ENCODE results near the gene PPIP5K2. TPM values are rescaled to one million over a fixed set of nuclear protein-coding genes. Genes with fewer than 3 reads are reported as not detected.

PPIP5K2 gene
- total and polyA plus RNA-seq, 10 donors: 22.3 to 79.8 (median 63.5) TPM

DNA sequence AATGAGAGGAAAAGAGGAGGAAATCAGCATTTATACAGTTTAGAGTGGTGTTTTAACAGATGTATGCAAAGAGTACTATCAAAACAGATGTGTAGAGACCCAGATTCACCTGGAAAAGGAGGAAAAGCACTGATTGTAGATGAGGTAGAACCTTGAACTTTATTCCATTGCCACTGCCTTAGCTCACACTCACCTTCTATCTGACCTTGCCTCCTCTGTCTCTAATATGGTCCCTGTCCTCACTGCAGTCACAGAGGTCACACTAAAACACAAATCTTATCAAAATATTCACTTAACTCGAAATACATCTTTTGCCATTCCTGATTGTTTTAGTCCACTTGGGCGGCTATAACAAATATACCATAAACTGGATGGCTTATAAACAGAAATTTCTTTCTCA lies 7.2 kb upstream of the PPIP5K2 start:
- H3K27ac ChIP-seq: no peak overlapping the region
- DNase-seq: no peak
- H3K27me3 ChIP-seq (replicated peaks in 1 of 7): no peaks in the 10 kb centered on the region
- 93 to 98% (median 96%) methylated on average over 2 of the region's 2 CpGs for WGBS, 5 donors
- H3K36me3 ChIP-seq: peaks cover 0 to 6% (median 0%) of the 10 kb centered on the region in 6 donors
- TF ChIP-seq POLR2A (IDR thresholded peaks at IDR 0.05) (no peak), POLR2AphosphoS5 (IDR thresholded peaks at IDR 0.05) (no peak)
- TF ChIP-seq, protein P1, sequence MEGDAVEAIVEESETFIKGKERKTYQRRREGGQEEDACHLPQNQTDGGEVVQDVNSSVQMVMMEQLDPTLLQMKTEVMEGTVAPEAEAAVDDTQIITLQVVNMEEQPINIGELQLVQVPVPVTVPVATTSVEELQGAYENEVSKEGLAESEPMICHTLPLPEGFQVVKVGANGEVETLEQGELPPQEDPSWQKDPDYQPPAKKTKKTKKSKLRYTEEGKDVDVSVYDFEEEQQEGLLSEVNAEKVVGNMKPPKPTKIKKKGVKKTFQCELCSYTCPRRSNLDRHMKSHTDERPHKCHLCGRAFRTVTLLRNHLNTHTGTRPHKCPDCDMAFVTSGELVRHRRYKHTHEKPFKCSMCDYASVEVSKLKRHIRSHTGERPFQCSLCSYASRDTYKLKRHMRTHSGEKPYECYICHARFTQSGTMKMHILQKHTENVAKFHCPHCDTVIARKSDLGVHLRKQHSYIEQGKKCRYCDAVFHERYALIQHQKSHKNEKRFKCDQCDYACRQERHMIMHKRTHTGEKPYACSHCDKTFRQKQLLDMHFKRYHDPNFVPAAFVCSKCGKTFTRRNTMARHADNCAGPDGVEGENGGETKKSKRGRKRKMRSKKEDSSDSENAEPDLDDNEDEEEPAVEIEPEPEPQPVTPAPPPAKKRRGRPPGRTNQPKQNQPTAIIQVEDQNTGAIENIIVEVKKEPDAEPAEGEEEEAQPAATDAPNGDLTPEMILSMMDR (IDR thresholded peaks at IDR 0.05 in 8 of 11, conservative IDR thresholded peaks at IDR 0.05 in 3 of 11): no peak
- intact Hi-C loops (cut with DNase I; ENCODE audit: low total_unique reads): loop anchor here (10.0 kb wide), 1 partner anchor 348 kb away; no protein-coding TSS in a partner anchor
- no peak overlapping the region for H3K4me3 ChIP-seq
- H3K4me1 ChIP-seq: peaks cover 0 to 26% (median 10%) of the 10 kb centered on the region in 6 donors
- H3K9me3 ChIP-seq: no peaks in the 10 kb centered on the region

- no peak overlapping the region for H3K4me3 ChIP-seq
- no peak overlapping the region for H3K27ac ChIP-seq
- intact Hi-C loops (cut with DNase I; ENCODE audit: low total_unique reads): loop anchor here (10.0 kb wide), 1 partner anchor 350 kb away; no protein-coding TSS in a partner anchor
- no peak for DNase-seq
- WGBS, 5 donors: 68 to 79% (median 72%) methylated on average over 2 of the region's 2 CpGs
- H3K27me3 ChIP-seq (replicated peaks in 1 of 7): no peaks in the 10 kb centered on the region
- no peaks in the 10 kb centered on the region for H3K36me3 ChIP-seq
- TF ChIP-seq, protein P1 (IDR thresholded peaks at IDR 0.05 in 8 of 11, conservative IDR thresholded peaks at IDR 0.05 in 3 of 11): no peak
- TF ChIP-seq POLR2AphosphoS5 (IDR thresholded peaks at IDR 0.05) (no peak), POLR2A (IDR thresholded peaks at IDR 0.05) (no peak)
- no peaks in the 10 kb centered on the region for H3K9me3 ChIP-seq
- peaks cover 0 to 42% (median 23%) of the 10 kb centered on the region in 6 donors for H3K4me1 ChIP-seq
Observed at GRCh38 chr5:103114440-103114839, 5.7 kb upstream of the PPIP5K2 start.

GRCh38 chr5:103117471-103117991 lies 2.6 kb upstream of the PPIP5K2 start:
- Histone ChIP-seq H3K4me1 (peaks cover 15 to 47% (median 33%) of the 10 kb centered on the region in 6 donors), H3K27me3 (replicated peaks in 1 of 7) (no peaks in the 10 kb centered on the region), H3K36me3 (no peaks in the 10 kb centered on the region), H3K27ac (no peak overlapping the region), H3K4me3 (no peak overlapping the region), H3K9me3 (no peaks in the 10 kb centered on the region)
- no peak for DNase-seq
- intact Hi-C loops (cut with DNase I; ENCODE audit: low total_unique reads): loop anchor here (10.0 kb wide), 1 partner anchor 353 kb away; no protein-coding TSS in a partner anchor
- 70 to 95% (median 82%) methylated on average over 4 of the region's 4 CpGs for WGBS, 5 donors
- TF ChIP-seq, protein P1 (IDR thresholded peaks at IDR 0.05 in 8 of 11, conservative IDR thresholded peaks at IDR 0.05 in 3 of 11): no peak
- TF ChIP-seq POLR2AphosphoS5 (IDR thresholded peaks at IDR 0.05): no peak

GRCh38 chr5:103119070-103119764 lies 884 bp upstream of the PPIP5K2 start:
- intact Hi-C loops (cut with DNase I; ENCODE audit: low total_unique reads): loop anchor here (10.0 kb wide), 1 partner anchor 354 kb away; no protein-coding TSS in a partner anchor

More at GRCh38 chr5:103119070-103119764, 884 bp upstream of the PPIP5K2 start:
- Histone ChIP-seq H3K4me1 (peaks cover 18 to 61% (median 38%) of the 10 kb centered on the region in 6 donors), H3K9me3 (no peaks in the 10 kb centered on the region), H3K27me3 (replicated peaks in 1 of 7) (no peaks in the 10 kb centered on the region), H3K27ac (peak overlapping the region; percentile 89 to 98 (median 96)), H3K4me3 (peak overlapping the region; percentile 44 to 85 (median 82)), H3K36me3 (no peaks in the 10 kb centered on the region)
- no peak for DNase-seq
- WGBS, 5 donors: 1% methylated on average over 15 of the region's 15 CpGs
- TF ChIP-seq POLR2AphosphoS5 (IDR thresholded peaks at IDR 0.05): no peak
- TF ChIP-seq, protein P1 (IDR thresholded peaks at IDR 0.05 in 8 of 11, conservative IDR thresholded peaks at IDR 0.05 in 3 of 11): no peak
- no peak for TF ChIP-seq POLR2A (IDR thresholded peaks at IDR 0.05)

Data from spleen (tissue), 11 donors.